GM21723 (cell line): Measurements from ENCODE around the gene PREX1.
"Not testable (repeated sequence)": the region's sequence is repeated elsewhere in the genome, so short reads cannot be mapped to it uniquely, and the experiment has no call there.

ENCODE experiments used
- ATAC-seq: cut with Tn5 transposase; IDR thresholded peaks from one replicate; pipeline ENCODE4 v1.9.1; 2021; ENCODE audit warnings: mild to moderate bottlenecking, moderate library complexity; ENCODE audit not compliant: unreplicated experiment

The PREX1 gene

DNA sequence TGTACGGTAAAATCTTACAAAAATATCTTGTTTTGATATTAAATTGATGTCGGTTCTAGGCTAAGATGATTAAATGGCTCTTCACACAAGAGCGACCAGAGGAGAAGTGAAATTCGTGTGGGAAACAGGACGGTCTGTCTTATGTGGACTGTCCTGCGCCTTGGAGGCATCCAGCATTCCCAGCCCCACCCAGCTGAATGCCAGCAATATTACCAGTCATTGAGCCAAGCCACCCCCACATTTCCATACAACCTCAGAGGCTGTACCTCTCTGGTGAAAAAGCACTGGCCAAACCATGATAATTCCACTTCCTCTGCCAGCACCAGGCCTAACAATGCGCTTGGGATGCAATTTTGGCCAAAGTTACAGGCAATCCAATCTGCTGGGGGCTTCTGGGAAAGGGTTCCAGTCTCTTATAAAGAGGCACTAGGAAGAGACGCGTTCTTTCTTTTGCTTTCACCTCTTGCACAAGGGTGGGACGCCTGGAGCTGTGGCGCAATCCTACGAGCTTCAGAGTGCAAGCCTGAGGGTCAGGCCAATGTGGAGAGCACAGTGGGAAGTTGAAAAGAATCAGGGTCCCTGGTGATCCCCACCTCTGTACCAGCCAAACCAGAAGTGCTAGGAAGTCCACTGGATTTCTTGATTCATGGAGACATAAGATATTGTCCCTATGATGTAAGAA, 213.1 kb downstream of the PREX1 start:
- ATAC-seq: no peak

DNA sequence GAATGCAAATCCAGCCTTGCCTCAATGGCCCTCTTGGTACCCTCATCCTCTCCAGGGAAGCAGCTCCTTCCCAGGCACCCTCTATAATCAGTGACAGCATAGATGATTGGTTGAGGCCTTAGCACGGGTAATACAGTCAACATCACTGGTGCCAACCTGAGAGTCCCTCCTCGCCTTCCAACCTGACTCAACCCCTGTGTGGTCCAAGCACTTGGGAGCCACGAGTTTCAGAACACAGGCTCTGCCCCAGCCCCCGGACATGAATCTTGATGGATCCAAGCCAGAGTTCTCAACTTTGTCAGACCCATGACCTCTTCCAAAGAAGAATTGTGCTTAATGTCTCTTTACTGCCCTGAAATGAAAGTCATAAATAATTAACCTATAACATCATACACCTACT, 213.9 kb downstream of the PREX1 start:
- no peak for ATAC-seq

DNA sequence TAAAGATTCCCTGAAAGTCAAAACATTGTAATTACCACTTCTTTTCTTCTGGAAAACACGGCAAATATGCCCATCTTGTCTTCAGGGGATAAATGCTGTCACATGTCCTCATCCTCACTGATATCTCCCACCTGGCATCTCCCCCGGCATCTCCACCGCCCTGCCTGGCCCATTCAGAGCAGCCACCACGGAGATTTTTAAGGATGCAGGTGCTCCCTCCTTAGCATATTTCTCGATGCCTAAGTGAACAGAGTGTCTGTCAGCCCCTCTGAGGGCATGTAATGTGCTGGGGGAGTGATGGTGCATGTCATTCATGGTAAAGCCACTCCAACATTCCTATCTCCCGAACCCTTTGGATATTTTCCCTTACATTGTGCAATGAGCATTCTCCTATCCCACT, 215.5 kb downstream of the PREX1 start:
- ATAC-seq: no peak

DNA sequence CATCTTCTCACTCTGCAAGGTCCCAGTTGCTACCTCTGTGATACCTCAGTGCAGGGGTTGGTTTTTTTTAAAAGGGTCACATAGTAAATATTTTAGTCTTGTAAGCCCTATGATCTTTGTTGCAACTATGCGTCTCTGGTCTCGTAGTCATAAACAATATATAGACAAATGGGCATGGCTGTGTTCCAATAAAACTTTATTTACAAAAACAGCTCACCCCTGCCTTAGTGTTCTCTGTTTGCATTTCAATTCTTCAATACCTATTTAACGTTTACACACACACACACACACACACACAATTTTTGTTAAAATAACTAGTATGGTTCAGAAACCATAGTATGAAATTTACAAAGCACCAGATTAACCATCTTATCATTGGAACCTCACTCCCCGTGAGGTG, 216.8 kb downstream of the PREX1 start:
- no peak for ATAC-seq

DNA sequence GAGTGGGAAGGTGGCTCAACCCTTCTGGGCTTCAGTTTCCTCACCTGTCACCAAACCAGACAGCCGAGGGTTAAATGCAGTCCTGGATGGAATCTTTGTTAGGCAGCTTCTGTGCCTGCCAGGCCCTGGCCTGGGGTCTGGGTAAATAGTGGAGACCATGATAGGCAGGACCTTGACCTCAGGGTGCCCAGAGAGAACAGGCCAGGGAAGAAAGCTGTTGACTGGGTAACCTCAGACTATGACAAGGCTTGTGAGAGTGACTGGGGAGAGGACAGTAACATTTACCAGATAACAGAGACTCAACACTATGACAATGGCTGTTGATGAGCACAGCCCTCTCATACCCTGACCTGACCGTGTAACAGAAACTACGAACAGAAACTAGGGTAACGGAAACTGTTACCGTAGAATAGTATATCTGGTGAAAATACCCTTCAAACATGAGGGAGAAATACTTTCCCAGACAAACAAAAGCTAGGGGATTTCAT, 218.3 kb downstream of the PREX1 start:
- ATAC-seq: peak; percentile 84

DNA sequence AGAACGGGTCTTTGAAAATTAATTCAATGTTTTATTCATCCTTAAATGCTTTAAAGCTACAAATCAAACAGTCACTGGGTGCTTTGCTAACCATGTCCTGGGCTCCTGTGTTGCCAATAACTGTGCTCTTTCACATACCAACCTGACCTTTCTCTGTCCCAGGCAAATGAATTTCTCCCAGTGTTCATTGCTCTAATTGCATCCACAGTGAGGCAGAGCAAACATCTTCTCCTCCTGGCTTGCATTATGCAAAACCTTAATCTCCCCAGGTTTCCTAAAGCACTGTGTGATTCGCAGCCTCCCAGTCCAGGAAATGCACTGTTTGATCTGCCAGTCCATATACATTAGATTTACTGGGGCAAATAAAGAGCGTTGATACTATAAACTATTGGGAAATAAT, 219.0 kb downstream of the PREX1 start:
- ATAC-seq: no peak

DNA sequence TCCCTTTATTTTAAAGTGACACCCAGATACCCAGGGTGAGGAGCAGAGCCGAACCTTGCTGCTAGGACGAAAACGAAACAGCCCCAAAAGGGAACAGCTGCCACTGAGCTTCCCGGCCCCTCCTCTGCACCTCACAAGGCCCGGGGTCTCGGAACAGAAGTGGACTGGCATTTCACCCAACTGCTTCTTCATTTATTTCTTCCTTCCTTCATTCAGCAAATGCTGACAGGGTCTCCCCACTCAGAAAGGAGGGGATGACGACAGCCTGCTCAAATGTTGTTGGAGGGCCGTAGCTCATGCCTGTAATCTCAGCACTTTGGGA, 220.3 kb downstream of the PREX1 start:
- ATAC-seq: no peak

DNA sequence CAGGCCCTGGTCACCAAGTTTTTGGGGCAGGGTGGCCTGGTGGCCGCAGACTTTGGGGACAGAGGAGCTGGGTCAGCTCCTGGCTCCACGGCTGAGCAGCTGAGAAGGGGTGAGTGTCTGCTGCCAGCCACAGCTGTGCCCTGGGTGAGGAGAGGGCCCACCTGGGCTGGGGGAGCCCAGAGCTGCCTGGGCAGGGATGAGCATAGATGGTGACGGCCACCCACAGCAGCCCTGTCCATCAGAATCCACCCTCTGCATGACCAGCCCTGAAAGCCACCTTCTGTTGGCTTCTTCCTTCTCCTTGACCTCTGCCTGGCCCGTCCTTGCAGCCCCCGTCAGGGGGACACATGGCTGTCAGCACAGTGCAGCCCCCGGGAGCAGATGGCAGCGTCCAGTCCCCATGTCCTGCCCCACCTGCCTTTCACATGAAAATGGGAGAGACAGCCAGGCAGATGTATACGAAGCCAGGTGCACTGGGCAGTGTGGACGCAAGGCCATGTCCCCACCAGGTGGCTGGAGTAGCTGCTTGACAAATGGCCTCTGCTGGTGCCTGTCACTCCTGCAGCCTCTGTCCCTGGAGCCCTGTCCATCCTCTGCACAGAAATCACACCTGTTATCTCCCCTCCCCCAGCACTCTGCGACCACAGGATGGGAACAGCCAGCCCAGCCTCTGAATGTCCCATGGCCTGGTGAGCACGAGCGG, 220.8 kb downstream of the PREX1 start:
- no peak for ATAC-seq

DNA sequence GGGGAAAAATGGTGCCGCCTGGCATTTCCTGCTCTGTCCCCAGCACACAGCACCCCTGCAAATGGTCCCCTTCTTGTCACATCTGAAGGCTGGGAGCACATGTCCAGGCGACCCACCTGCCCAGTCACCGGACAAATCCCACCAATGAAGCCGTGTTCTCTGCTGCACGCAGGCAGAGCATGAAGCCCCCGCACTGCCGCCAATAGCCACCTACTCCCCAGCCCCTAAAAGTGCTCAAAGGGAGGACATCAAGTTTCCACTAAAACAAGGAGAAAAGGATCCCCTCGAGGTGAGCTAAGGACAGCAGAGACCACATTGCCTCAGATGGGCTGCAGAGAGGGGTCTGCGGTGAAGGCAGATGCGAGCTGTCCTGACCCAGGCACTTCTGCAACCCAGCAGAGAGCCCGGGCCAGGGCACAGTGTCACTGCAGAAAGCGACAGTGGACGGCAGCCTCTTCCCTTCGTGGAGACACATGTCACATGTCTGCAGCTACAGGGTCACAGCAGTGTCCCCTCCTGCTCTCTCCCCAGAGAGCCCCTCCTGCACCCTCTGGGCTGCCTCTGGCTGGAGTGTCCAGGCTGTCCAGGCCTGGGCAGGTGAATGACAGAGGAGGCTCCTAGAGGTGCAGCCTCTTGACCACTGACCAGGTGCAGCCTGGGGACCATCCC, 221.5 kb downstream of the PREX1 start:
- ATAC-seq: no peak

DNA sequence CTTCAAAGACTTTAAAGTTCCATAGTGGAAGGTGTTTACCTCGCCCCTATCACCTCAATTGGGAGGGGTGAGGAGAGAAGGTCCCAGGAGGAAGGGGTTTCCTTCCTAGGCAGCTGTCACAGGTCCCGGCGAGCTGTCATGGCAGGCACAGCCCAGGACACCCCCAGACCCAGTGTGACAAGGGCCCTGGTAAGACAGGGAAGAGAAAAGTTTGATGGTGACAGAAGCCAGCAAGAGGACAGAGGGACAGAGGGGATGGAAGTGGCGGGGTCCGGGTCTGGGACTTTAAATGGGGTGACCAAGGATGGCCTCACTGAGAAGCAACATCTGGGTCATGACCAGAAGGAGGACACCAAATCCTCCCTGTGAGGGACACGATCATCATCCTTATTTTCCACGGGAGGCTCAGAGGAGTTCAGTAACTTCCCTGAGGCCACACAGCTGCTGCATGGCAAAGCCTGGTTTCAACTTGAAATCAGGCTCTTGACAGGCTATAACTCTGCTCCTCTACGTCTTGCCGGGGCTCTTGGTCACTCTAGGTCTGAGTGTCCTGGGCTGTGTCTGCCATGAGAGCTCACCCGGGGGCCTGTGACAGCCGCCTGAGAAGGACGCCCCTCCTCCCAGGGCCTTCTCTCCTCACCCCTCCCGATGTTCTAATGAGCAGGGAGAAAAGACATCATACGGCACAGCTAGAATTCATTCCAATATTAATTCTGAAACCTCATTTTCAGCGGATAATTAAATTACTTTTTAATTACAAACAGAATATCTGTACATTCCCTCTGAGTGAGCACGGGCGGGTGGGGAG, 222.2 kb downstream of the PREX1 start:
- ATAC-seq: no peak

DNA sequence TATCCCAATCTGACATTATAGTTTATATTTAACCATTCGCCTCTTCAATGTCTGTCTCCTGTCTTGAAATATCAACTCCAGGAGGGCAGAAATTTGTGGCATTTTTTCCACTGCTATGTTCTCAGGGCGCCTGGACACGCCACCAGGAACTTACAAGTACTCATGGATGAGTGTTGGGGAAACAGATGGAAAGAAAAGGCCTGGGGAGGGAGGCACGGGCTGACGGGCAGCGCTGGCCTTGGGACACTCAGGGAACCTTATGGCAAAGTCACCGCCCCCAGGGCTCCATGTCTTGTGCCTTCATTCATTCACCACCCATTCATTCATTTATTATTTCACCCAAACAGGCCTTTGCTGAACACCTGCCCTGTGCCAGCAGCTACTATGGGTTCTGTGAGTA, 222.9 kb downstream of the PREX1 start:
- no peak for ATAC-seq

DNA sequence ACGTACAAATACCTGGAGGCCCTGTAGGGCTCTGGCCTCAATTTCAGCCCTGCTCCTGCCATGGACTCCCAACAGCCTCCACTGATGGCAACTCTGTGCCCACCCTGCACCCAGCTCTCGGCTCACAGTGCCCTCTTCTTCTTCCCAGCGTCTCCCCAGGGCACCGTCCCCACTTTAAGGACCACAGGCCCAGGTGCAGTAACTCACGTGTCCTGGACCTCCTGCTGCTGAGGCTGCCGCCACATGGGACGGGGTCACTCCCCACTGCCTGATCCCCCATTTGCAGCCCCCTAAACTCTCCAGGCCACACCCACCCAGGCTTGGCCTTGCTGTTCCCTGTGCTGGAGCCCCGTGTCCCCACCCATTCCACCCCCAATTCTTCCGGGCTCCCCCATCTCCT, 223.4 kb downstream of the PREX1 start:
- no peak for ATAC-seq

DNA sequence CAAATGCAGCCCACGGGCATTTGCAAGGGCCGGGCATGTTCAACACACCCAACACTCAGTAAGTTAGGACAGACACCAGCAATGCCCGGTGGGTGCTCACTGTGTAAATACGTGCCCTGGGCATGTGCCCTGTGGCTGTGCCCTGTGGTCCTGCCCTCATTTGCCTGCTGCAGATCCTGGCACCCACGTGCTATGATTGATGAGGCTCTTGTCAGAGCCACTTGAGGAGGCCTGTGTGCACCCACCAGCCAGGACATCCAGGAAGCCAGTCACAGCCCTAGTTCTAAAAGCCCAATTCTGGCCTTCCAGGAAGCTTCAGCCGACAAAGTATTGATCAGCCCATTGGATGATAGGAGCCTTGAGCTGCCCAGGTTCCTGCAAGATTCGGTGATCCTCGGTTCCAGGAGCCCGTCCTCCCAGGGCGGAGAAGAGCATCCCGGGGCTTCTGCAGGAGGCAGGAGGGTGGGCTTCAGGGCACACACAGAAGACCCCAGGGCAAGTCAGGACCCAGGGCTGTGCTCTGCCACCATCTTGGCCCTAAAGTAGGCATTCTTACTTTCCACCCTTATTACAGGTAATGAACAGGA, 223.9 kb downstream of the PREX1 start:
- no peak for ATAC-seq

DNA sequence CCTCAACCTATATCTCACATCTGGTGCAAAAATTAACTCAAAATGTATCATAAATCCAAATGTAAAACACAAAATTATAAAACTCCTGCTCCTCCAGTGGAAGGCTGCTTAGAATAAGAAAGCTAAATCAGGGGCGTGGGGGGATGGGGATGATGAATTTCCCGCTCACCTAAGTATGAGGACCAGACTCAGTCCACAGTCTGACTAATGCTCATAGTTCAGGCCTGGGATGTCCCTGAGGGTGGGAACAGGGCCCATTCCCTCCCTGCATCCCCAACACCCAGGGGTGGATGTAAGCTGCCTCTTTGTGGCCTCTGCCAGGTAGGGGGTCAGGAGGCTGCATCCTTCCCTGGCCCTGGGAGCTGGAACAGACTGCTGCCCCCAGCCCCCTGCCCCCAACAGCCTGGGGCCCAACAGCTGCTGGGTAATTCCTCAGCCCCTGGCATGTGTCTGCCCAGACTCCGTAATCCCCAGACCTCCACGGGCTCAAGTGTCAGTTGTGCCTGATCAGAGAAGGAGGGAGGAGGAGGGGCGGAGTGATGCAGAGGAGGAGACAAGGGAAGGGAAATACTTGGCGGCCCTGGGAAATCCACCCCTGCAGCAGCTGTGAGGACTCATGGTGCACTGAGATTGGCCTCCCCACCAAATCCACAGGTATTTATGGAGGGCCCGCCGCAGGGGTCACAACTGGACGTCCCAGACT, 224.5 kb downstream of the PREX1 start:
- ATAC-seq: no peak

DNA sequence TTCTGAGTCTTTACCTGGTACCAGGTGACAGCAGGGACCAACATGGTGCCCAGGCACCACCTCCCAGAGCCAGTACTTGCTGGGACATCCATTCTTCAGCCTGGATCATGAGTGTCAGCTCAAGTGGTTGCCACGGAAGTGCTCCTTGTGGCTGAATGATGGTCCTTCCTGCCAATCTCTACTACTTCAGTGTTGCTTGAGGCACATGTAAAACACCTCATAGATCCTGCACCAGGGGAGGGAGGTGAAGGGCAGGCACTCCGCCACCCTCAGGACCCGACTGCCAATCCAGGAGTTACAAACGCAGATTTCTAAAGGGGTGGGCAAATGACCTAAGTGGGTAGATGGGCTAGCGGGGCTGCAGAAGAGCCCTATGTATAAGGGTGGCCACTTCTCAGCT, 226.0 kb downstream of the PREX1 start:
- ATAC-seq: no peak

DNA sequence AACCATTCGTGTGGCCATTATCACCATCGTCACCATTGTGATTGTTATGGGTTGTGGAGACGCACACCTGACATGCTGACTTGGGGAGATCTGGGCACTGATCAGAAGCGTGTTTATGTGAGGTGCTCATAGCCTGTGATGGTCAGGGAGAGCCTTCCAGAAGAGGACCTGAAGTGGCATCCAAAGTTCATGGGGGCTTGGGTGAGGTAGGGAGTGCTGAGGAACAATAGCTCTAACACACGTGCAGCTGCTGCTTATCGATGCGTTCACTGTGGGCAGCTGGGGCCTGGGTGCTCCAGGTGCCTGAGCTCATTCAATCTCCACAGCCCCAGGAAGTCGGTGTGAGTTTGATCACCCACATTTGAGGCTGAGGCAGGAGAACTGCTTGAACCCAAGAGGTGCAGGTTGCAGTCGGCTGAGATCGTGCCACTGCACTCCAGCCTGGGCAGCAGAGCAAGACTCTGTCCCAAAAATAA, 227.3 kb downstream of the PREX1 start:
- no peak for ATAC-seq

DNA sequence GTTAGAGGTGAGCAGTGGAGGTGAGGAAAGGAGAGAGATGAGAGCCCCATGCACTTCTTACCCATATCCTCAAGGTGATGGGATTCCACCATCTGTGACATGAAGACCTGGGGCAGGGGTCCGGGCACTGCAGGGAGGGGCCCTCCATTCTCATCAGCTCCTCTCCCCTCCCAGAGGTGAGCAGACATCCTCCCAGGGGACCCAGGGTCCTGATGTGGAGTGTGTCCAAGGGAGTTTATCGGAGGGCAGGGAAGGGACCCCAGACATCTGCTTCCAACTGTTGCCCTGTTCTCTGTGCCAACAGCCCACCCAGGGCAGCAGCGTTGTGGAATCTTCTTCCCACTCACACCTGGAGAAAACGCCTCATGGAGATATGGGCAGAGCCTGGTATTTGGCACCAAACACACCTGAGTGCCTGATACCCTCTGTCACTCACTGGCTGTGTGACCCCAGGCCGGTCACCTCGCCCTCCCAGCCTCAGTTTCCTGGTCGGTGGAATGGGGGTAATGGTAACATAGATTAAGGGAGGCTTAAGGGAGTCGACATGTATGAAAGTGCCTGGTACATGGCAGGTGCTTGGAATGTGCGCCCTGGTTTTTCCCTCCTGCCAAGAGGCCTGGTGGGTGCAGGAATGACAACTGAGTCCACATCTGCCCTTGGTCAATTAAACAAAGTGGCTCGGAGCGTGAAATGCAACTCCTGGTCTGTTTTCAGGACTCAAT, 227.9 kb downstream of the PREX1 start:
- no peak for ATAC-seq

DNA sequence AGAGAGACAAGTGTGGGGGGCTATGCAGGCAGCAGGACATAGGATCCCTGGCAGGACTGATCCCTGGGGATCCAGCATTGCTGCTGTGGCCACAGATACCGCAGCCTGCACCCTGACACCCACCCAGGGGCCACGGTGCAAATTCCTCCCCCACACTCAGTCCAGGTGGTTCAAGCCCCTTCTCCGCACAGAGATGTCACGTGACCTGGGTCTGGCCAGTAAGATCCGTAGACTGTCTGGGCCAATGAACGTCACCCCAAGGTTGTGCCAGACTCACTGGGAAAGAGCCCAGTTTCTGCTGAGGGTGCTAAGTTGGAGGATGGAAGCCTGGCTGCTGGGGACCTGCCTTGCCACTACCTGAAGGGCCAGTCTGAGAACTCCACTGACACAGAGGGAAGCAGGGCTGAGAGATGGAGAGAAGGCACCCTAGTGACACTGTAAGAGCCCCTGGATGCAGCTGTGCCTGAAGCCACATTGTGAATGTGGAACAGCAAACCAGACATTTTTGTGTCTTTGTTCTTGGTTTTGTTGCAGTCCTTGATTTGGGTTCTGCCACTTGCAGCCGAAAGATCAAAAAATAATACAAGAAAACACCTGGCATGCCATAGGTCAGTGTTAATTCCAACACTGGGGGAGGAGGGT, 228.6 kb downstream of the PREX1 start:
- no peak for ATAC-seq

DNA sequence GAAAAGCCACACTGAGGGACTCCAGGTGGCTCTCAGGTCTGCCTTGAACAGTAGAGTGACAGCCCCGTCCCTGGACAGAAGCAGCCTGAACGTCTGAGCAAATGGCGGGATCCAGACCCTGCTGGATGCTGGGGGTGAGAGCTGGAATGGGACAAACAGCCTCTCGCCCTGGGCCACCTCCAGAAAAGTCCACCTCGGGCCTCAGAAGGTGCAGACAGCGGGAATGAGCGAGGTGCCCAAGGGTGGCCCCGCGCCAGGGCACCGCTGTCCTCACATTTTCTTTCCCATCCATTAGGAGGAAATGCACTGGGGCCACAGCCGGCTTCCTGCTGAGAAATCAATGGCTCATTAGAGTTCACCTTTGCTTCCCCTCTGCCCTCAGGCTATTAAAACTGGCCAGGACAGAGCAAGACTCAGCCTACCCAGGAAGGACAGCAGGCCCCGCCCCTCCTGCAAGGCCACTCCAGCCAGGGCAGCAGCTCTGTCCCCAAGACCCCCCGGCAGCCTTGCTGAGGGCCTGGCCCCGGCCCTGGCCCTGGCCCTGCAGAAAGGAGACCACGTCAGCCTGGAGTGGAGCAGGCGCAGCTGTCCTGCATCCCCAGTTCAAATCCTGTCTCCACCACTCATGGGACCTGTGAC, 229.4 kb downstream of the PREX1 start:
- ATAC-seq: not testable (repeated sequence)
